ENCODE results near the gene PHF2. TPM values are rescaled to one million over a fixed set of nuclear protein-coding genes. Genes with fewer than 3 reads are reported as not detected.

Gene PHF2
- total and polyA plus RNA-seq, 9 of the 15 experiments (the other 6 are each of a cell fraction or from before 2014, with no cell fraction given): 0.37 to 14.4 (median 8.1) TPM

DNA sequence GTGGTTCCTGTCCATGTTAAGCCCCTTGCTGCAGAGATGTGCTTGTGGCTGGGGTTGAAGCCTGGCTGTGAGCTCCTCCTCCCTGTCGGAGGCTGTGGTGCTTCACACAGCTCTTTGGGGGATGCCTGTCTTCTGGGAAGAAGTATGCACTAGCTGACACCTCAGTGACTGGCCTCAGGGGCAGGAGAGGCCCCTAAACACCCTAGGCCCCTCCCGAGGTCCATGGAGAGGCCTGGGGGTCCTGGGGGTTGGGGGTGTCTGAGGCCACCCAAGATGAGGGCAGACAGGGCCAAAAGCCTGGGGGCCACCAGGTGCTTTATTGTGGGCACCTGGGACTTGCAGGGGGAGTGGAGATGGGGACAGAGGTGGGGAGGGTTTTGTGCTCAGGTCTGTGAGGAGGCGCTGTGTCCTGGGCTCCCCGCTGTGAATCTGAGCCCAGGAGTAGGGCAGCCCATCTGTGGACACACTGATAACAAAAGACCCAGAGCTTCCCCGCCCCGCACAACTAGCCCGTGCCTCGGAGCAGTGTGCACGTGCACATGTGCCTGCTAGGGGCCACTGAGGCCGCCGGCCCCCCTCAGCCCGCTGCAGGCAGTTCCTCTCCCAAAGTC lies 92.0 kb downstream of the PHF2 start:
- FAIRE-seq: peak; percentile 91
- no peaks in the 10 kb centered on the region for H3K9me1 ChIP-seq (ENCODE audit: control insufficient read depth, insufficient read depth, low read length)
- H3K36me3 ChIP-seq (ENCODE audit: control insufficient read depth, insufficient read depth, low read length): peaks cover 10% of the 10 kb centered on the region; the same call in 1 of the 3 replicates
- H3K27ac ChIP-seq (ENCODE audit: extremely low read depth, low read depth, low read length): no peak overlapping the region
- intact Hi-C loops (cut with micrococcal nuclease) (loop anchor here (10.0 kb wide), 1 partner anchor 94 kb away; the partner anchor contains the start of gene PHF2), in situ Hi-C loops (cut with MboI) (no loop called here)
- H3K27me3 ChIP-seq (ENCODE audit: control insufficient read depth in 2 of 2, insufficient read depth in 2 of 2, low read length in 2 of 2): no peaks in the 10 kb centered on the region
- BruUV-seq (replicated peaks): no TSS peak
- ChIA-PET POLR2A (interaction anchor here (0.6 to 1.6 kb wide), 4 partner anchors 11 to 90 kb away, joined by 3 to 4 read pairs (median 4); no protein-coding TSS in a partner anchor), CTCF (ENCODE audit: low intra/inter-chr PET ratio) (no interaction called here)
- 3% methylated on average over 12 of the region's 12 CpGs for WGBS (ENCODE audit: insufficient coverage, low coverage, missing lambda C conversion rate)
- peak; percentile 96 for ATAC-seq
- DNase-seq (ENCODE audit: extremely low read depth in 1 of 4, low spot score in 3 of 4): peak; percentile 90 to 94 (median 92)
- H3K4me3 ChIP-seq: no peak overlapping the region
- peak overlapping the region; percentile 5; the same call in 1 of the 2 replicates for H2AFZ ChIP-seq (ENCODE audit: low read depth, low read length)
- peaks cover 7 to 41% of the 10 kb centered on the region in 2 experiments; a peak in 4 of 5 replicates for H3K4me1 ChIP-seq (replicated peaks in 1 of 2; ENCODE audit: control insufficient read depth in 2 of 2, insufficient read depth in 2 of 2, low read length in 2 of 2)
- no peaks in the 10 kb centered on the region for H3K9me3 ChIP-seq (replicated peaks; ENCODE audit: control insufficient read depth, insufficient read depth, low read depth, low read length)
- no peaks in the 10 kb centered on the region for H3K79me2 ChIP-seq (ENCODE audit: control insufficient read depth, insufficient read depth, low read length)
- H3K4me2 ChIP-seq (ENCODE audit: insufficient read depth, low read length): no peak overlapping the region
- H4K20me1 ChIP-seq (replicated peaks; ENCODE audit: control insufficient read depth, insufficient read depth, low read length): peaks cover 13% of the 10 kb centered on the region
- H3K9ac ChIP-seq (ENCODE audit: insufficient read depth in 1 of 2, low read depth in 2 of 2, low read length in 2 of 2): no peak overlapping the region
- no peak for TF ChIP-seq ZNF24 (IDR thresholded peaks at IDR 0.05)
- no peak for TF ChIP-seq MITF (IDR thresholded peaks at IDR 0.05)
- no peak for TF ChIP-seq ELF4 (CRISPR knock-in tag; IDR thresholded peaks at IDR 0.05)
- no peak for TF ChIP-seq RFX5 (IDR thresholded peaks at IDR 0.05; ENCODE audit: low read depth, low read length)
- TF ChIP-seq CXXC5 (CRISPR knock-in tag; IDR thresholded peaks at IDR 0.05): peak; percentile 67
- no peak for TF ChIP-seq ESRRB (CRISPR knock-in tag; IDR thresholded peaks at IDR 0.05; ENCODE audit: borderline replicate concordance)
- TF ChIP-seq ZBTB8A (IDR thresholded peaks at IDR 0.05; ENCODE audit: partially characterized antibody): no peak
- peak; percentile 88 for TF ChIP-seq TCF3 (CRISPR knock-in tag; IDR thresholded peaks at IDR 0.05)
- TF ChIP-seq ZEB2 (IDR thresholded peaks at IDR 0.05): no peak
- TF ChIP-seq FOXO4 (CRISPR knock-in tag; IDR thresholded peaks at IDR 0.05): no peak
- TF ChIP-seq PTBP1 (IDR thresholded peaks at IDR 0.05; ENCODE audit: low read depth, low read length): no peak
- TF ChIP-seq, protein P1, sequence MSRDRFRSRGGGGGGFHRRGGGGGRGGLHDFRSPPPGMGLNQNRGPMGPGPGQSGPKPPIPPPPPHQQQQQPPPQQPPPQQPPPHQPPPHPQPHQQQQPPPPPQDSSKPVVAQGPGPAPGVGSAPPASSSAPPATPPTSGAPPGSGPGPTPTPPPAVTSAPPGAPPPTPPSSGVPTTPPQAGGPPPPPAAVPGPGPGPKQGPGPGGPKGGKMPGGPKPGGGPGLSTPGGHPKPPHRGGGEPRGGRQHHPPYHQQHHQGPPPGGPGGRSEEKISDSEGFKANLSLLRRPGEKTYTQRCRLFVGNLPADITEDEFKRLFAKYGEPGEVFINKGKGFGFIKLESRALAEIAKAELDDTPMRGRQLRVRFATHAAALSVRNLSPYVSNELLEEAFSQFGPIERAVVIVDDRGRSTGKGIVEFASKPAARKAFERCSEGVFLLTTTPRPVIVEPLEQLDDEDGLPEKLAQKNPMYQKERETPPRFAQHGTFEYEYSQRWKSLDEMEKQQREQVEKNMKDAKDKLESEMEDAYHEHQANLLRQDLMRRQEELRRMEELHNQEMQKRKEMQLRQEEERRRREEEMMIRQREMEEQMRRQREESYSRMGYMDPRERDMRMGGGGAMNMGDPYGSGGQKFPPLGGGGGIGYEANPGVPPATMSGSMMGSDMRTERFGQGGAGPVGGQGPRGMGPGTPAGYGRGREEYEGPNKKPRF (IDR thresholded peaks at IDR 0.05; ENCODE audit: low read depth, low read length): no peak
- no peak for TF ChIP-seq FOXP4 (CRISPR knock-in tag; IDR thresholded peaks at IDR 0.05; ENCODE audit: borderline replicate concordance)
- TF ChIP-seq HES1 (IDR thresholded peaks at IDR 0.05; ENCODE audit: low read depth): 0 out of 2 replicates have a peak, but pooled peaks have one; percentile 53
- no peak for TF ChIP-seq POLR2G (IDR thresholded peaks at IDR 0.05; ENCODE audit: low read depth, low read length)
